Measurements from ENCODE around the gene ZNF274. TPM values are rescaled to one million over a fixed set of nuclear protein-coding genes. Genes with fewer than 3 reads are reported as not detected.
A peak's percentile ranks its signal among the peaks of the same experiment; 100 is the strongest.

ZNF274 gene
- total and polyA plus RNA-seq, 10 of the 15 experiments (the other 5 are each of a cell fraction or from before 2014, with no cell fraction given) = 2.7 to 17.6 (median 14.3) TPM

- TF ChIP-seq PAX5 (IDR thresholded peaks at IDR 0.05; ENCODE audit: borderline replicate concordance, low read depth, low read length) (peak; percentile 72), ZBED1 (IDR thresholded peaks at IDR 0.05; ENCODE audit: borderline replicate concordance) (no peak), SMARCA5 (IDR thresholded peaks at IDR 0.05) (no peak), FOXM1 (IDR thresholded peaks at IDR 0.05; ENCODE audit: low read depth, low read length) (no peak), ZBTB11 (CRISPR knock-in tag; IDR thresholded peaks at IDR 0.05) (no peak), ATF2 (IDR thresholded peaks at IDR 0.05; ENCODE audit: low read length) (no peak), IRF5 (IDR thresholded peaks at IDR 0.05; ENCODE audit: borderline replicate concordance) (no peak), BCL11A (IDR thresholded peaks at IDR 0.05; ENCODE audit: low read depth, low read length) (no peak), CREB1 (IDR thresholded peaks at IDR 0.05; ENCODE audit: low read depth) (no peak; the same call in 1 of the 2 replicates), EGR1 (IDR thresholded peaks at IDR 0.05; ENCODE audit: borderline replicate concordance in 1 of 2, low read depth in 2 of 2, low read length in 2 of 2) (no peak), SP1 (IDR thresholded peaks at IDR 0.05; ENCODE audit: low read depth, low read length) (no peak), DPF2 (IDR thresholded peaks at IDR 0.05) (no peak), IRF4 (IDR thresholded peaks at IDR 0.05; ENCODE audit: low read depth, low read length) (no peak), ASH2L (IDR thresholded peaks at IDR 0.05; ENCODE audit: borderline replicate concordance, low read depth) (no peak), SPI1 (IDR thresholded peaks at IDR 0.05; ENCODE audit: borderline replicate concordance, insufficient read depth, low read depth, low read length) (no peak), NRF1 (conservative IDR thresholded peaks at IDR 0.05; ENCODE audit: low read depth, low read length) (peak; percentile 65), FOXK2 (IDR thresholded peaks at IDR 0.05) (no peak), ZNF687 (IDR thresholded peaks at IDR 0.05) (no peak), SREBF1 (IDR thresholded peaks at IDR 0.05; ENCODE audit: low read length) (no peak), SREBF2 (IDR thresholded peaks at IDR 0.05; ENCODE audit: low read length) (no peak), FOS (IDR thresholded peaks at IDR 0.05; ENCODE audit: borderline replicate concordance, extremely low read depth, insufficient read length) (no peak)
These were observed 27.9 kb upstream of the ZNF274 start (continued) for GRCh38 chr19:58154679-58155648.
